ENCODE data around the gene PPP1R3C. TPM values are rescaled to one million over a fixed set of nuclear protein-coding genes. Genes with fewer than 3 reads are reported as not detected.

Gene PPP1R3C
- total RNA-seq, 1 donor from 2014 or later, result 15.7 TPM

DNA sequence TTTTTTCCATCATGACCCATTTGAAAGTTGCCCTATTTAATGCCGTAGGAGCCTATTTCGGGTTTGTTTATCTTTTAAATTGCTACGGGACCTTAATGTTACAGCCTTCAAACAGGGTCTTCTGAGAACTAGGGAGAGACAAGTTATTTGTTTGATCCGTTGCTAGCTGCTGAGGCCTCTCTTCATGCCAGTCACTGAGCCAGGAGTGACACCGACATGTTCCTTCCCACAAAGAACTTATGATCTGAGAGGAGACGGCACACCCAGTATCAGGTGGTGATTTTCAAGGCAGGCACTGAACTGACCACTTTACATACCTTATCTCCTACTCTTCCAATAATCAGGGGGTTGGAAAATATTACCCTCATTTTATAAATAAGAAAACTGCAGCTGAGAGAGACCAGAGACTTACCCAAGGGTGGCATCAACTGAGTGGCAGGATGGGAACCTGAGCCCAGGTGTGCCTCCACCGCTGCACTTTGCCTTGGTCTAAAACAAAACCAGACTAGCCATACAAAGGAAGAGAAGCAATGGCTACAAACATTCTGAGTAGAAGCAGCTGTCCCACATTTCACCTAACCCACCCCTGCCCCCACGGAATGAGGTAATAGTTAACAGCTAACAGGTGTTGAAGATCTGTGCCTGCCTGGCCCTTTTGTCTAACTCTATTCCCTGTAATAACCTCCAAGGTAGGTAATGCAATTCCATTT is 40.5 kb downstream of the PPP1R3C start:
- H3K9me3 Mint-ChIP-seq (ENCODE audit: unreplicated experiment), result no peaks in the 10 kb centered on the region

GRCh38 chr10:91591797-91592174 is 41.1 kb downstream of the PPP1R3C start:
- no peak overlapping the region for H3K4me3 Mint-ChIP-seq (ENCODE audit: unreplicated experiment)
- no peaks in the 10 kb centered on the region for H3K27me3 Mint-ChIP-seq (ENCODE audit: unreplicated experiment)
- no peaks in the 10 kb centered on the region for H3K9me3 Mint-ChIP-seq (ENCODE audit: unreplicated experiment)
- no peak for DNase-seq (ENCODE audit: extremely low spot score, unreplicated experiment)
- H3K27ac Mint-ChIP-seq (ENCODE audit: unreplicated experiment), result peak overlapping the region; percentile 89
- H3K4me1 Mint-ChIP-seq (ENCODE audit: unreplicated experiment), result peaks cover 80% of the 10 kb centered on the region
- H3K36me3 Mint-ChIP-seq (ENCODE audit: unreplicated experiment), result no peaks in the 10 kb centered on the region
- TF ChIP-seq, protein P1, sequence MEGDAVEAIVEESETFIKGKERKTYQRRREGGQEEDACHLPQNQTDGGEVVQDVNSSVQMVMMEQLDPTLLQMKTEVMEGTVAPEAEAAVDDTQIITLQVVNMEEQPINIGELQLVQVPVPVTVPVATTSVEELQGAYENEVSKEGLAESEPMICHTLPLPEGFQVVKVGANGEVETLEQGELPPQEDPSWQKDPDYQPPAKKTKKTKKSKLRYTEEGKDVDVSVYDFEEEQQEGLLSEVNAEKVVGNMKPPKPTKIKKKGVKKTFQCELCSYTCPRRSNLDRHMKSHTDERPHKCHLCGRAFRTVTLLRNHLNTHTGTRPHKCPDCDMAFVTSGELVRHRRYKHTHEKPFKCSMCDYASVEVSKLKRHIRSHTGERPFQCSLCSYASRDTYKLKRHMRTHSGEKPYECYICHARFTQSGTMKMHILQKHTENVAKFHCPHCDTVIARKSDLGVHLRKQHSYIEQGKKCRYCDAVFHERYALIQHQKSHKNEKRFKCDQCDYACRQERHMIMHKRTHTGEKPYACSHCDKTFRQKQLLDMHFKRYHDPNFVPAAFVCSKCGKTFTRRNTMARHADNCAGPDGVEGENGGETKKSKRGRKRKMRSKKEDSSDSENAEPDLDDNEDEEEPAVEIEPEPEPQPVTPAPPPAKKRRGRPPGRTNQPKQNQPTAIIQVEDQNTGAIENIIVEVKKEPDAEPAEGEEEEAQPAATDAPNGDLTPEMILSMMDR (IDR thresholded peaks at IDR 0.05), result no peak

More for the DNA sequence above, 40.5 kb downstream of the PPP1R3C start:
- Mint-ChIP-seq H3K27ac (ENCODE audit: unreplicated experiment) (peak overlapping the region; percentile 89), H3K27me3 (ENCODE audit: unreplicated experiment) (no peaks in the 10 kb centered on the region), H3K36me3 (ENCODE audit: unreplicated experiment) (no peaks in the 10 kb centered on the region), H3K4me3 (ENCODE audit: unreplicated experiment) (no peak overlapping the region), H3K4me1 (ENCODE audit: unreplicated experiment) (peaks cover 86% of the 10 kb centered on the region)
- no peak for DNase-seq (ENCODE audit: extremely low spot score, unreplicated experiment)
- TF ChIP-seq, protein P1 (IDR thresholded peaks at IDR 0.05), result no peak

- Mint-ChIP-seq H3K27ac (ENCODE audit: unreplicated experiment) (peak overlapping the region; percentile 89), H3K9me3 (ENCODE audit: unreplicated experiment) (no peaks in the 10 kb centered on the region), H3K4me1 (ENCODE audit: unreplicated experiment) (peaks cover 74% of the 10 kb centered on the region), H3K36me3 (ENCODE audit: unreplicated experiment) (no peaks in the 10 kb centered on the region), H3K4me3 (ENCODE audit: unreplicated experiment) (no peak overlapping the region), H3K27me3 (ENCODE audit: unreplicated experiment) (no peaks in the 10 kb centered on the region)
- TF ChIP-seq, protein P1 (IDR thresholded peaks at IDR 0.05), result no peak
- DNase-seq (ENCODE audit: extremely low spot score, unreplicated experiment), result no peak
Measured at GRCh38 chr10:91590904-91591796, 41.7 kb downstream of the PPP1R3C start.

DNA sequence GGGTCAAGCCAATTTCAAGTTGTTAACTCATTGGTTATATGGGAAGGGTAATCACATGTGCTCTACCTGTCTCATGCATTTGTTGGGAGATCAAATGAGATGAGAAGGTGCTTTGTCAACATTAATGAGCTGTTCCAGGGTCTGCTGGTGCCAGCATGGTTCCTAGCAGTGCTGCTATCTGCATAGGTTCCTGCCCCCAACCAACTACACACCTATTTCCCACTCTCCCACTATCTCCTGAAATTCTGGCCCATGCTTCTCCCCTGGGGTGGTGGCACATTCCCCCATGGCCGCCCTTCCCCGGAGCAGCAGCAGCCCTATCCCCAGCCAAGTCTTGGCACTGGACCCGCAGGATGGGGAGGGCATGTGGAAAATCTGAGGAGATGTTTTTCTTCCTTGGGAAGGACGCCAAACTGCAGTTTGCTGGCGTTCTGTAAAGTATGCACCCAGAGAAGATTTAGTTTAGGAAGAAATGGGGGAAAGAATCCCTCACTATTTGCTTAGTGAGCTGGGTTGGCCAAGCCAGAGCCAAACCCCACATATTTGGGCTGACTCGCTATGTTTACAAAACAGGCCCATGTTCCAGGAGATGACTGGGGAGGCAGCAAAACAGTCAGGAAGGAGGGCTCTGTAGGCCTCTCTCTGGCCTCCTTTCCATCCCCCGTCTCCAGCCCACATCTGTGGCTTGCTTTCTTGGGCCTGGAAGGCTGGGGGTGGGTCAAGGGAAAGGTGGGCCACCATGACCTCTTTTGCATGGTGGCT is 42.5 kb downstream of the PPP1R3C start:
- peak overlapping the region; percentile 89 for H3K27ac Mint-ChIP-seq (ENCODE audit: unreplicated experiment)
- H3K36me3 Mint-ChIP-seq (ENCODE audit: unreplicated experiment), result no peaks in the 10 kb centered on the region
- TF ChIP-seq, protein P1 (IDR thresholded peaks at IDR 0.05), result no peak
- peak; percentile 88 for DNase-seq (ENCODE audit: extremely low spot score, unreplicated experiment)
- peaks cover 68% of the 10 kb centered on the region for H3K4me1 Mint-ChIP-seq (ENCODE audit: unreplicated experiment)
- H3K27me3 Mint-ChIP-seq (ENCODE audit: unreplicated experiment), result no peaks in the 10 kb centered on the region
- no peak overlapping the region for H3K4me3 Mint-ChIP-seq (ENCODE audit: unreplicated experiment)
- H3K9me3 Mint-ChIP-seq (ENCODE audit: unreplicated experiment), result no peaks in the 10 kb centered on the region
